Activated CD8-positive, alpha-beta T cell treated with anti-CD3 and anti-CD28 coated beads for 36 hours (primary cell): ENCODE measurements around the gene MOSPD3. TPM values are rescaled to one million over a fixed set of nuclear protein-coding genes. Genes with fewer than 3 reads are reported as not detected.
A peak's percentile ranks its signal among the peaks of the same experiment; 100 is the strongest.

Experiments used
- ATAC-seq: fragments of 200-7000 bp; cut with Tn5 transposase; one replicate; pipeline ENCODE4 v1.10.0; 2021; ENCODE audit warnings: mild to moderate bottlenecking, moderate library complexity
- CTCF ChIA-PET: fragments of 350-600 bp; sonication (Branson Sonifier 250); formaldehyde crosslinking; loops from one replicate; lab custom pipeline; 2021; ENCODE audit warnings: antibody characterized with exemption; lab: Charles Lee
- POLR2A ChIA-PET: fragments of 350-600 bp; sonication (Branson Sonifier 250); formaldehyde crosslinking; loops from one replicate; lab custom pipeline; 2021; ENCODE audit warnings: antibody characterized with exemption; lab: Charles Lee
- DNase-seq: peaks from one replicate; pipeline ENCODE4 v3.0.0-alpha.2; 2020
- H3K27ac Mint-ChIP-seq: one replicate; pipeline ENCODE4 v1.8.0; 2021; ENCODE audit warnings: mild to moderate bottlenecking, mixed read lengths
- H3K27me3 Mint-ChIP-seq: one replicate; pipeline ENCODE4 v1.8.0; 2021; ENCODE audit warnings: mixed read lengths
- H3K36me3 Mint-ChIP-seq: one replicate; pipeline ENCODE4 v1.8.0; 2021; ENCODE audit warnings: low read depth, mixed read lengths
- H3K4me1 Mint-ChIP-seq: one replicate; pipeline ENCODE4 v1.8.0; 2021; ENCODE audit warnings: low read depth, mixed read lengths
- H3K4me3 Mint-ChIP-seq: one replicate; pipeline ENCODE4 v1.8.0; 2021; ENCODE audit warnings: mild to moderate bottlenecking, moderate library complexity, mixed read lengths
- H3K9me3 Mint-ChIP-seq: one replicate; pipeline ENCODE4 v1.8.0; 2021; ENCODE audit warnings: mixed read lengths
- intact Hi-C: fragments of 100-400 bp; cut with micrococcal nuclease; formaldehyde crosslinking; loops from one replicate; pipeline ENCODE4 v1.10.0; 2022
- total RNA-seq, 2 experiments: library from RNA; stranded (reverse); gene quantifications; one replicate each; pipeline ENCODE4 v1.2.3, GENCODE V29; 2021
- TF ChIP-seq, protein P1 (sequence below): fragments of 200-600 bp; IDR thresholded peaks from one replicate; pipeline ENCODE4 v1.8.0; 2022; ENCODE audit warnings: antibody characterized with exemption, mild to moderate bottlenecking

Gene MOSPD3
- total RNA-seq, 2 experiments from 2014 or later: 9.6 to 10.5 TPM

DNA sequence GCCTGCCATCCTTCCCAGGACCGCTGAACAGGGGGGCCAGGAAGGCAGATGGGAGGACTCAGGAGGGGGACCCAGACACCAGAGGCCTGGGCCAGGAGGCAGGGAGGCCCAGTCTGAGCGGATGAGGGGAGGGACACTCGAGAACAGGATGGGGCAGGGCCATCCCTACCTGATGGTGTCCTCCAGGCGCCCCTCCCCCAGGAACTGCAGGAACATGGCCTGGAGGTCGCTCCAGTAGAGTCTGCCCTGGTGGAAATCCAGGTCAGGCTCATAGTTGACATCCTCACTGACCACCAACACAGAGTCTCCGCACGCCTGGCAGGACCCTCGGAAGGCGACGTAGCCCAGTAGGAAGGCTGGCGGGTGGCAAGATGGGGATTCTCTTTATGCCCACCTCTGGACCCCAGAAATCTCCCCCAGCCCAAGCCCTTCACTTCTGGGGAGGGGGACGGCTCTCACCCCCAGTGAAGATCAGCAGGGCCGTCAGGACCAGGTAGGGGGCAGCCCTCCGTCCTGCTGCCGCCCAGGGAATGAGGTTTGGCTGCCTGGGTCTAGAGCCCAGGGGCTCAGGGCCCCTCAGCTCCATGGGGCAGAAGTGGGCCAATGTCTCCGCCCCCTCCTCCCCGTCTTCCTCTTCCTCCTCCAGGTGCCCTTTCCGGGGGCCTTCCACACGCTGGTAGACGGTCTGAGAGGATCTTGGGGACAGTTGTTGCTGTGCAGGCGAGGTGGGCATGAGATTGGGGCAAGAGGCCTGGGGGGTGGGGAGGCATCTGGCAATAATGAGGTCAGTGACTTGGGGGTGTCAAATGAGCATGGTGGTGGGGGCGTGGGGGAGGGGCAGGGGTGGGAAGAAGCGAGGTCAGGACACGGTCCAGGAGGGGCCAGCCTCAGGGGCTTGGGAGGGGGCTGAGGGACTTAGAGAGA lies 28.4 kb downstream of the MOSPD3 start:
- no peak for DNase-seq
- H3K27me3 Mint-ChIP-seq: no peaks in the 10 kb centered on the region
- peaks cover 2% of the 10 kb centered on the region for H3K36me3 Mint-ChIP-seq
- H3K4me3 Mint-ChIP-seq: no peak overlapping the region
- ChIA-PET CTCF (interaction anchor here (0.5 kb wide), 1 partner anchor 175 kb away, joined by 3 read pairs; no protein-coding TSS in a partner anchor), POLR2A (no interaction called here)
- H3K4me1 Mint-ChIP-seq: no peaks in the 10 kb centered on the region
- TF ChIP-seq, protein P1, sequence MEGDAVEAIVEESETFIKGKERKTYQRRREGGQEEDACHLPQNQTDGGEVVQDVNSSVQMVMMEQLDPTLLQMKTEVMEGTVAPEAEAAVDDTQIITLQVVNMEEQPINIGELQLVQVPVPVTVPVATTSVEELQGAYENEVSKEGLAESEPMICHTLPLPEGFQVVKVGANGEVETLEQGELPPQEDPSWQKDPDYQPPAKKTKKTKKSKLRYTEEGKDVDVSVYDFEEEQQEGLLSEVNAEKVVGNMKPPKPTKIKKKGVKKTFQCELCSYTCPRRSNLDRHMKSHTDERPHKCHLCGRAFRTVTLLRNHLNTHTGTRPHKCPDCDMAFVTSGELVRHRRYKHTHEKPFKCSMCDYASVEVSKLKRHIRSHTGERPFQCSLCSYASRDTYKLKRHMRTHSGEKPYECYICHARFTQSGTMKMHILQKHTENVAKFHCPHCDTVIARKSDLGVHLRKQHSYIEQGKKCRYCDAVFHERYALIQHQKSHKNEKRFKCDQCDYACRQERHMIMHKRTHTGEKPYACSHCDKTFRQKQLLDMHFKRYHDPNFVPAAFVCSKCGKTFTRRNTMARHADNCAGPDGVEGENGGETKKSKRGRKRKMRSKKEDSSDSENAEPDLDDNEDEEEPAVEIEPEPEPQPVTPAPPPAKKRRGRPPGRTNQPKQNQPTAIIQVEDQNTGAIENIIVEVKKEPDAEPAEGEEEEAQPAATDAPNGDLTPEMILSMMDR: no peak
- no peaks in the 10 kb centered on the region for H3K9me3 Mint-ChIP-seq
- intact Hi-C loops: no loop called here
- ATAC-seq: no peak
- H3K27ac Mint-ChIP-seq: no peak overlapping the region

DNA sequence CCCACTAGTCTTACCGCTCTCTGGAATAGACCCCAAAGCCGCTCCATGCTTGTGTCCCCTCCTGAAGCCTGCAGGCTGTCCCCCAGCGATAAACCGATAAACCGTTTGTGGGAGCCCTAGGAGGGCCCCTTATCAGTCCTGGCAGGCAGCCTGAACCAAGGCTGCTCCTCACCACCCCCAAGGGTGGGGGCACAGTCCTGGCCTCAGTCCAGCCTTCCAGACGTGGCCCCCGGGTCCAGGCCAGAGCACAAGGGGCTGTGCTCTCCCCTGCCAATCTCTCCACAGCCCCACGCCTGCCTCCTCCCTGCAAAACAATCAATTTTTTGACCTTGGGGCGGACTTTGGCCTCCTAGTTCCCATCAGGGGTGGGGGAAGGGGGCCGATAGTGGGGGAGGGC lies 29.1 kb downstream of the MOSPD3 start, which contains the start of gene TFR2:
TFR2 (minus strand) TSS at position 90 of the 397 bp plus-strand sequence; CDS start at position 47, 43 bp downstream.
- intact Hi-C loops: no loop called here
- Mint-ChIP-seq H3K36me3 (no peaks in the 10 kb centered on the region), H3K27me3 (no peaks in the 10 kb centered on the region), H3K27ac (no peak within 1 kb of the TSS), H3K4me1 (no peaks in the 10 kb centered on the region), H3K4me3 (no peak within 1 kb of the TSS), H3K9me3 (no peaks in the 10 kb centered on the region)
- CTCF ChIA-PET: no interaction called here
- ATAC-seq (no peak), DNase-seq (no peak)
- TF ChIP-seq, protein P1: no peak
- POLR2A ChIA-PET: interaction anchor here (0.9 kb wide), 1 partner anchor 9 kb away, joined by 3 read pairs; no protein-coding TSS in a partner anchor

DNA sequence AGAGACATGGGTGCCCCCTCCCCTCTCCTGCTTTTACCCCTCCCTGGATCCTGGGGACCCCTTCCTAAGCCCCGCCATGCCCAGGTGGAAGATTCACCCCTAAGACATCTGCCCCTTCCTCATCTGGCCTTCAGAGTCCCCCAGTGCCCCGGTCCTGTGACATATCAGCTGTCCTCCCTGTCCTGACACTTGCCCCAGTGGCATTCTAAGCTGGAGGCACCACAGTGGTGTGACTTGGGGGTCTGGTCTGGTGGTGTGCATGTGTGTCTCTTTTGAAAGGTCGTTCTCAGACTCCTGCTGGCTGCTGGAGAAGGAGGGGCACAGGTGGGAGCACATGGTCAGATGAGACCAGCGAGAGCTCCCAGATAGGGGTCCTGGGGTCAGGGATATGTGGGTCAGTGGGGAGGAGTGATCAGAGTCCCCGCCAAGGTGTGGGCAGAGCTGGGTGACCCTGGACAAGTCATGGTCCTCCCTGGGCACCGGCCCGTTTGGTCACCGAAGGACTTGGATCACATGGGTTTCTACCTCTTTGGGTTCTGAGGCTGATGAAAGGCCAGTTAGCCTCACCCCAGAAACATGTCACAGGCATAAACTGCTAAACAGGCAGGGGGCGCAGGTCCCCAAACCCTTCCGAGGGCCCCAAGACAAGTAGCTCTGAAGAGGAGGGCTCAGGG lies 29.7 kb downstream of the MOSPD3 start:
- ChIA-PET POLR2A (interaction anchor here (0.9 kb wide), 1 partner anchor 9 kb away, joined by 3 read pairs; no protein-coding TSS in a partner anchor), CTCF (interaction anchor here (1.1 kb wide), 1 partner anchor 54 kb away, joined by 3 read pairs; no protein-coding TSS in a partner anchor)
- no peaks in the 10 kb centered on the region for H3K4me1 Mint-ChIP-seq
- ATAC-seq: no peak
- H3K27ac Mint-ChIP-seq: no peak overlapping the region
- H3K36me3 Mint-ChIP-seq: no peaks in the 10 kb centered on the region
- intact Hi-C loops: no loop called here
- no peak overlapping the region for H3K4me3 Mint-ChIP-seq
- no peak for DNase-seq
- H3K9me3 Mint-ChIP-seq: no peaks in the 10 kb centered on the region
- TF ChIP-seq, protein P1: no peak
- H3K27me3 Mint-ChIP-seq: no peaks in the 10 kb centered on the region

DNA sequence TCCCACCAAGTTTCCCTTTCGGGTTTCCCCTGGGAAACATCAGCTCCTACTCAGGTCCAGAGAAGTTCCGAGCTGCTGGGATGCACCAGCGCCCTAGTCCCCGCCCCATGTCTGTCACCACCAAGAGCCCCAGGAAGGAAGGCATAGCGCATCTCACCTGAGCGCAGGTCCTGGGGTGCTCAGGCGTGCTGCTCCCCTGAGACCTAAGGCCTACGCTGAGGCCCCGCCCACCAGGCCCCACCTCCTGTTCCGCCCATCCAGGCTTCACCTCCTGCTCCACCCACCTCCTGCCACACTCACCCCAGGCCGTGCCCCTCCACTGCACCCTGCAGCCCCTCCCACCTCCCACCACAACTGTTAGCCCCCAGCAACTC lies 30.2 kb downstream of the MOSPD3 start:
- no peaks in the 10 kb centered on the region for H3K36me3 Mint-ChIP-seq
- CTCF ChIA-PET: interaction anchor here (1.1 kb wide), 1 partner anchor 54 kb away, joined by 3 read pairs; no protein-coding TSS in a partner anchor
- no peaks in the 10 kb centered on the region for H3K4me1 Mint-ChIP-seq
- H3K27me3 Mint-ChIP-seq: peaks cover 1% of the 10 kb centered on the region
- intact Hi-C loops: no loop called here
- no peak overlapping the region for H3K27ac Mint-ChIP-seq
- no peak overlapping the region for H3K4me3 Mint-ChIP-seq
- ATAC-seq (peak; percentile 79), DNase-seq (peak; percentile 59)
- no peaks in the 10 kb centered on the region for H3K9me3 Mint-ChIP-seq
- TF ChIP-seq, protein P1: no peak
- POLR2A ChIA-PET: no interaction called here
